OCI-LY1 (cell line): Measurements from ENCODE around the gene MORN5.

Source experiments
- H2AFZ ChIP-seq: fragments of 200-600 bp; sonication (generic), shearing (Covaris generic); 2 replicates; pipeline ENCODE4 v1.6.0; 2014; ENCODE audit warnings: antibody characterized with exemption, mild to moderate bottlenecking, low read length
- H3F3A ChIP-seq: fragments of 200-600 bp; sonication (generic), shearing (Covaris generic); 2 replicates; pipeline ENCODE4 v1.6.0; 2014; ENCODE audit warnings: mild to moderate bottlenecking, antibody characterized with exemption, low read length, moderate library complexity; ENCODE audit not compliant: insufficient read depth
- H3K27ac ChIP-seq: fragments of 200-600 bp; sonication (generic); 2 replicates; pipeline ENCODE4 v1.5.1; 2014; ENCODE audit warnings: low read length, mixed run types, mild to moderate bottlenecking, low read depth; ENCODE audit not compliant: poor library complexity, severe bottlenecking
- H3K27me3 ChIP-seq: fragments of 200-600 bp; sonication (generic); 2 replicates; pipeline ENCODE4 v1.6.0; 2014; ENCODE audit warnings: antibody characterized with exemption, mild to moderate bottlenecking, low read length, moderate library complexity; ENCODE audit not compliant: insufficient read depth
- H3K36me3 ChIP-seq: fragments of 200-600 bp; sonication (generic); 2 replicates; pipeline ENCODE4 v1.6.1; 2014; ENCODE audit warnings: mild to moderate bottlenecking, antibody characterized with exemption, low read length, moderate library complexity, mixed read lengths; ENCODE audit not compliant: insufficient read depth
- H3K4me1 ChIP-seq: fragments of 200-600 bp; sonication (generic); 2 replicates; pipeline ENCODE4 v1.5.1; 2014; ENCODE audit warnings: mild to moderate bottlenecking, low read length, moderate library complexity; ENCODE audit not compliant: insufficient read depth, severe bottlenecking
- H3K4me2 ChIP-seq: fragments of 200-600 bp; sonication (generic), shearing (Covaris generic); 2 replicates; pipeline ENCODE4 v1.6.1; 2014; ENCODE audit warnings: low read length
- H3K4me3 ChIP-seq: fragments of 200-600 bp; sonication (generic); 2 replicates; pipeline ENCODE4 v1.5.1; 2014; ENCODE audit warnings: low read length, low read depth, mild to moderate bottlenecking, mixed read lengths; ENCODE audit not compliant: poor library complexity, severe bottlenecking
- H3K79me2 ChIP-seq: fragments of 200-600 bp; shearing (Covaris generic); 2 replicates; pipeline ENCODE4 v1.6.1; 2016; ENCODE audit warnings: mixed run types, low read length, mixed read lengths; ENCODE audit not compliant: insufficient read depth
- H3K9ac ChIP-seq: fragments of 200-600 bp; sonication (generic), shearing (Covaris generic); 2 replicates; pipeline ENCODE4 v1.6.1; 2014; ENCODE audit warnings: mild to moderate bottlenecking, low read length, mixed read lengths
- H3K9me2 ChIP-seq: fragments of 200-600 bp; sonication (generic), shearing (Covaris generic); 2 replicates; pipeline ENCODE4 v1.6.1; 2014; ENCODE audit warnings: low read depth, mild to moderate bottlenecking, low read length, mixed read lengths
- H3K9me3 ChIP-seq: fragments of 200-600 bp; shearing (Covaris generic); 2 replicates; pipeline ENCODE4 v1.6.1; 2014; ENCODE audit warnings: low read length, mixed read lengths
- H4K20me1 ChIP-seq: fragments of 200-600 bp; sonication (generic), shearing (Covaris generic); 2 replicates; pipeline ENCODE4 v1.6.0; 2016; ENCODE audit warnings: mild to moderate bottlenecking, low read length; ENCODE audit not compliant: insufficient read depth
- CTCF ChIP-seq: fragments of 200-600 bp; sonication (generic), shearing (Covaris generic); IDR thresholded peaks from 2 replicates; pipeline ENCODE4 v1.5.1; 2017; ENCODE audit warnings: mild to moderate bottlenecking, antibody characterized with exemption, low read length, moderate library complexity, mixed read lengths
- EZH2 ChIP-seq: fragments of 200-600 bp; sonication (generic), shearing (Covaris generic); IDR thresholded peaks from 2 replicates; pipeline ENCODE4 v1.8.0; 2017; ENCODE audit warnings: borderline replicate concordance, mixed run types, mild to moderate bottlenecking, antibody characterized with exemption, low read length, moderate library complexity, mixed read lengths

The MORN5 gene

GRCh38 chr9:122239722-122240121 lies 80.0 kb downstream of the MORN5 start:
- H3K27ac ChIP-seq, result no peak overlapping the region
- H2AFZ ChIP-seq, result no peak overlapping the region
- no peaks in the 10 kb centered on the region for H4K20me1 ChIP-seq
- no peaks in the 10 kb centered on the region for H3K79me2 ChIP-seq
- H3K9ac ChIP-seq, result no peak overlapping the region
- peaks cover 60% of the 10 kb centered on the region for H3K36me3 ChIP-seq
- H3K27me3 ChIP-seq, result no peaks in the 10 kb centered on the region
- no peaks in the 10 kb centered on the region for H3K9me3 ChIP-seq
- no peaks in the 10 kb centered on the region for H3F3A ChIP-seq
- no peak overlapping the region for H3K4me3 ChIP-seq
- H3K4me1 ChIP-seq, result no peaks in the 10 kb centered on the region
- no peak overlapping the region for H3K4me2 ChIP-seq
- no peaks in the 10 kb centered on the region for H3K9me2 ChIP-seq
- TF ChIP-seq CTCF (no peak), EZH2 (no peak)

GRCh38 chr9:122244349-122244748 lies 84.6 kb downstream of the MORN5 start:
- H3K9me3 ChIP-seq, result no peaks in the 10 kb centered on the region
- H3K4me1 ChIP-seq, result no peaks in the 10 kb centered on the region
- H4K20me1 ChIP-seq, result no peaks in the 10 kb centered on the region
- H3K27me3 ChIP-seq, result no peaks in the 10 kb centered on the region
- no peak for TF ChIP-seq CTCF
- no peak for TF ChIP-seq EZH2
- no peak overlapping the region for H2AFZ ChIP-seq
- H3K36me3 ChIP-seq, result peaks cover 85% of the 10 kb centered on the region
- no peaks in the 10 kb centered on the region for H3K79me2 ChIP-seq
- no peak overlapping the region for H3K9ac ChIP-seq
- no peak overlapping the region for H3K4me2 ChIP-seq
- no peak overlapping the region for H3K4me3 ChIP-seq
- H3K27ac ChIP-seq, result no peak overlapping the region
- no peaks in the 10 kb centered on the region for H3K9me2 ChIP-seq
- no peaks in the 10 kb centered on the region for H3F3A ChIP-seq

- H3K9me2 ChIP-seq, result no peaks in the 10 kb centered on the region
- H3K27me3 ChIP-seq, result no peaks in the 10 kb centered on the region
- no peak overlapping the region for H3K4me2 ChIP-seq
- H4K20me1 ChIP-seq, result no peaks in the 10 kb centered on the region
- no peaks in the 10 kb centered on the region for H3F3A ChIP-seq
- no peak overlapping the region for H3K4me3 ChIP-seq
- TF ChIP-seq CTCF (no peak), EZH2 (no peak)
- no peaks in the 10 kb centered on the region for H3K9me3 ChIP-seq
- H2AFZ ChIP-seq, result no peak overlapping the region
- H3K79me2 ChIP-seq, result no peaks in the 10 kb centered on the region
- peaks cover 84% of the 10 kb centered on the region for H3K36me3 ChIP-seq
- H3K9ac ChIP-seq, result no peak overlapping the region
- no peaks in the 10 kb centered on the region for H3K4me1 ChIP-seq
- no peak overlapping the region for H3K27ac ChIP-seq
These were observed 87.0 kb downstream of the MORN5 start for GRCh38 chr9:122246666-122247065.
